Stimulated activated CD8-positive, alpha-beta memory T cell treated with anti-CD3 and anti-CD28 coated beads, Interleukin-12 subunit alpha, Interleukin-12 subunit beta, amount 100 ng/mL, for 4 hours (primary cell): ENCODE data around the gene PDSS1.
A peak's percentile ranks its signal among the peaks of the same experiment; 100 is the strongest.

Source experiments
- DNase-seq: peaks from one replicate; pipeline ENCODE4 v3.0.0-alpha.2; 2020; ENCODE audit warnings: low read depth

The PDSS1 gene

GRCh38 chr10:26699631-26700030 is 2.1 kb downstream of the PDSS1 start:
- no peak for DNase-seq

GRCh38 chr10:26700884-26701630 is 3.6 kb downstream of the PDSS1 start:
- no peak for DNase-seq

- no peak for DNase-seq
Observed at GRCh38 chr10:26703096-26703495, 5.6 kb downstream of the PDSS1 start.

GRCh38 chr10:26703974-26704373 is 6.5 kb downstream of the PDSS1 start:
- no peak for DNase-seq

DNA sequence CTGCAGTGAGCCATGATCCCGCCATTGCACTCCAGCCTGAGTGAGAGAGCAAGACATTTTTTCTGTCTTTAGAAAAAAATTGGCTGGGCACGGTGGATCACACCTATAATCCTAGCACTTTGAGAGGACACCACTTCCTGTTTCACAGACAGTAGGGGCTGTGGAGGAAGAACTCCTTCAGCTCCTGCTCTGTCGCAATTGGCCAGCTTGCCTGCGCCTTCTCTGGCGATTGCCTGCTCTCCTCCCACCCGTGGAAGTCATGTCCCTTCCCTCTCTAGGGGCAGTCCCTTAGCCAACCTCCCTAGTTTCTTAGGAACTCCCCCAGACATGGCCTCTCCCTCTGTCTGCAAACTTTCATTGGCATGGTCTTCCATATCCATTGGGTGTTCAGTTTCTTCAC is 8.7 kb downstream of the PDSS1 start:
- DNase-seq: no peak

GRCh38 chr10:26706936-26707335 is 9.4 kb downstream of the PDSS1 start:
- DNase-seq: no peak

GRCh38 chr10:26711324-26711723 is 13.8 kb downstream of the PDSS1 start:
- DNase-seq: no peak

DNA sequence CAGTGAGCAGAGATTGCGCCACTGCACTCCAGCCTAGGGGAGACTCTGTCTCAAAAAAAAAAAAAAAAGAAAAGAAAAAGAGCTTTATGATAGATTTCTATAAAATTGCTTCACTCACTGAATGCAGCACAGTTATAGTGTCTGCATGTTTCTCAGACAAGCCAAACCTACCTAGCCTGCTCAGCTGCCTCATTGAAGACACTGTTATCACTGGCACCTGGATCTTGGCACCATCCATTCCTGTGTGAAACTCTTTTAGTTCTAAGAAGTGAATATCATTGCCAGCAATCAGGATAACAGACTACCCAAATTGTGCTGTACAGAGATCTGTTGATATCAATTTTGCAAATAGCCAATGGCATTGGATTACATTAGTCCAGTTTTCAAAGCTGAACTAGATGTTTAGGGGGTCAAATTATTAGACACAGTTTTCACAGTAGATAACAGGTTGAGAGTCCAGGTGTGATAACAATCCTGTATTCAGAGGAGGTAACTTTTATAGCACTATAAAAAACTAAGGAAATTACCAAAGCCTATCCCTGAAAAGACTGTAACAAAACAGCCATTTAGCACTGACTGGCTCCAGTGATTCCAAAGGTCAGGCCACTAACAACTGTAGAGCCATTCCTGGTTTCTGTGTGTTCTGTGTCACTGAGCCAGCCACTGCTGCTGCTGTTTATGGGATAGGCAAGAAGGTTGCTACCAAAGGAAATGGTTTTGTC is 17.1 kb downstream of the PDSS1 start:
- DNase-seq: no peak

- no peak for DNase-seq
Observed at GRCh38 chr10:26715137-26715487, 17.6 kb downstream of the PDSS1 start.

- no peak for DNase-seq
Observed at GRCh38 chr10:26717476-26717875, 20.0 kb downstream of the PDSS1 start.

DNA sequence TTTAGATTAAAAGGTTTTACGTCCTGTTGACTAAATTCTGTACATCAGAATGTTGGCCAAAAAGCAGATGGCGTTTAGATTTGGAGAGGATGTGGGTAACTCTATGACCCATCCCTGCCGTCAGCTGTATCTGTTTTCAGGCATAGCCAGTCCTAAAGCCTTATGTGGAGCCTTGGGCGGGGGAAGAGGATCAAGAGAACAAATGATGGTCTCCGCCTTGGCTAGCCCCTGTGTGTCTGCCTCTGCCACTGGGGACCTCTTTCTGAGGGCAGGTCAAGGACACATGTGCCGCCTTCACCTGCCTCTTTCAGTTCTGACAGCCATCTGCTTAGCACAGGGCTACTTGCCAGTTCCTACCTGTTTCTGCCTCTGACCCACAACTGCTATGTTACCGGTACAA is 24.1 kb downstream of the PDSS1 start:
- DNase-seq: peak; percentile 17

DNA sequence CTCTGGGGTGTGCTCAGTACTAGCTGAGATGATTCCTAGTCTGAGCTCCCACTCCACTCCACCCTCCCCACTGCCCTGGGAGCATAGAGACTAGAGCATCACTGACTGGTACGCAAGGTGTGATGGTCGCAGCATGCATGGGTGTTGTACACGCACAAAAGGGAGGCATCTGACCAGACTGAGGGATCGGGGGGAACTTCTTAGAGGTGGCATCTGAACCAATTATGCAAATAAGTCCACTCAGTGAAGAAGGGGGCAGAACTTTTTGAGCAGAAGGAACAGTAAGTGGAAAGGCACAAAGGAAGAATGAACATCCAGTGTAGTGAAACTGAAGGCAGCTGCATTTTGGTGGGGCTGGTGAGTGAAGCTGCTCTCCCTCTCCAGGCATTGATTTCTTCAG is 25.5 kb downstream of the PDSS1 start:
- DNase-seq: no peak

DNA sequence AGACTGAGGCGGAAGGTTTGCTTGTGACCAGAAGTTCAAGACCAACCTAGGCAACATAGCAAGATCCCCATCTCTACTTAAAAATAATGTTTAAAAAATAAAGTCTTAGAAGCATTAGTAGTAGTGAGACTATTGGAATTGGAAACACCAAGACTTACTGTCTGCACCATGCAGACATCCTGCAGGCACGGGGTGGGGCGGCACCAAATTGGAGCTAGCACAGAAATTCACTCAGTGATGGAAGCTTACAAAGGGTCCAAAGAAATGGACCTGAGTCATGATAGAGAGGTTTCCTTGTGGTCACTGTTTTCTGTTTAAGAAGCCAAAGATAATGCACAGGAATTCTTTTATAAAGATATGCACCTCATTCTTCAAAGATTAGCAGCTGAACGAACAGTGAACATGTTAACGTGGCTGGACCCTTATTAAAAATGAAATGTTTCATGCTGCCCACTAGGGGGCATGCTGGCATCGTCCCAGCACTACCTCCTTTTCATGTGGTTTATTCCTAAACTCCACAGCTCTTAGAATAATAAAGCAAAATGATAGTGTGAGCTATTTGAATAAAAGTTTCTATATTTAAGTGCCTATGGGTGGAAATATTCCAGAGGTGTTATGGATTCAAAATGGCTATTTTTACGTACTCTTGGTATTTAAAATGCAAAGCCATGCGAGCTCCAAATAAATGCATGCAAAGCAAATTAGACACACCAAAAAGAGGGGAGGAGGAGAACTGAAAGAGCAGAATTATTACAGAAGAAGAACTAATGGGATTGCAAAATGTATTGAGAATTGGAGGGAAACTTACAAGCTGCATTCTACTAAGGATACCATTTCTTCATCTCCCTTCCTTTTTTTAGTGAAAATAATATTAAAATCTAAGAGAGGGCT is 28.6 kb downstream of the PDSS1 start:
- no peak for DNase-seq

DNA sequence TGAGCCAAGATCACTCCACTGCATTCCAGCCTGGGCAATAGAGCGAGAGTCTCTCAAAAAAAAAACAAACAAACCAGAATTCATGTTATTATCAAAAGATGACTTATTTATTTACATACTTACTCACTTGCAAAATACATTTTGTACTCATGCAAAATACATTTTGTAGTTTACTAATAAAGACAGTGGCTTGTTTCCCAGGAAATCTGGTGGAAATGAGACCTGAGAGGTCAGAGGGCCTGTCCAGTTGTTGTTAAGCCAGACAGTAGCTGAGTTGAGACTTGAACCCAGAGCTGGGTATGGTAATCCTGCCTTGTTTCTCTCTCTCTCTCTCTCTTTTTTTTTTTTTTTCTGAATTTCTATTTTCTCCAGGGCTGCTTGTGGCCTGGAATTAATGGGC is 29.5 kb downstream of the PDSS1 start:
- DNase-seq: no peak

GRCh38 chr10:26728957-26729356 is 31.5 kb downstream of the PDSS1 start:
- no peak for DNase-seq

GRCh38 chr10:26729395-26729794 is 31.9 kb downstream of the PDSS1 start:
- DNase-seq: no peak

- DNase-seq: no peak
Observed at GRCh38 chr10:26730552-26730951, 33.1 kb downstream of the PDSS1 start.

GRCh38 chr10:26733750-26734568 is 36.5 kb downstream of the PDSS1 start:
- DNase-seq: no peak

GRCh38 chr10:26735435-26735834 is 37.9 kb downstream of the PDSS1 start:
- no peak for DNase-seq

- no peak for DNase-seq
Observed at GRCh38 chr10:26737730-26738129, 40.2 kb downstream of the PDSS1 start.

DNA sequence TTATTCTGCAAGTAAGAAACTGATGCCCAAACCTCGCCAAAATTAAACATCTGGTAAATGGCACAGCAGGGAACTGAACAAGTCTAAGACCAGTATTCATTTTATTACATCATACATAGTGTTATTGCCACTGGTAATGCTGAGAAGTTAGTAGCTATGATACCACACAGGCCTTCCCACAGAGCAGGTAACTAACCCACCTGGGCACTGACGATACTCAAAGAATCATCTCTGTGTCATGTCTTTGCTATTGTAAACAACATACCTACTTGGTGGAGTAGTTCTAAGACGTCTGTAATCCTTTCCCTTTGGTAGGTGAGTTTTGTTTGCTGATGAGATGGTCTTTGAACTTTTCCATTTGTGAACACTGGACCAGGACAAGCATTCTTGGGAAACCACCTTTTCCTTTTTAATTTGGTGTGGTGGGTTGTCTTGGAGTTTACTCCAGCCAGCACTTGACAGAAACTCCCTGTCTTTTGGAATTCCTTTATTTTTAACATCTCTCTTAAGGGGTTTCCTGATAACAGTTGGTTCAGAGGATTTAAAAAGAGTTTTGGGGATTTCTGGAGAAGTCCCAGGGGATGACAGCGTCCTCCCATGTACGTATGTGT is 40.9 kb downstream of the PDSS1 start:
- no peak for DNase-seq
